Activated T-helper 1 cell treated with anti-CD3 and anti-CD28 coated beads, Interleukin-12 subunit alpha, Interleukin-12 subunit beta, Interleukin-2, Interleukin-4 antibody, amounts not matched to agents 30 ng/mL and 10 ng/mL and 1 ng/mL, durations not matched to agents 14 hours and 24 hours and 36 hours (primary cell): ENCODE measurements around the gene MNDA. TPM values are rescaled to one million over a fixed set of nuclear protein-coding genes. Genes with fewer than 3 reads are reported as not detected.

ENCODE experiments used
- DNase-seq: peaks from one replicate; pipeline ENCODE4 v3.0.0; 2021; ENCODE audit warnings: low spot score
- H3K27ac Mint-ChIP-seq: one replicate; pipeline ENCODE4 v1.8.0; 2021; ENCODE audit warnings: mild to moderate bottlenecking, mixed read lengths
- H3K27me3 Mint-ChIP-seq: one replicate; pipeline ENCODE4 v1.8.0; 2022; ENCODE audit warnings: mild to moderate bottlenecking, moderate library complexity, mixed read lengths; ENCODE audit not compliant: insufficient read depth
- H3K36me3 Mint-ChIP-seq: one replicate; pipeline ENCODE4 v1.8.0; 2021; ENCODE audit warnings: low read depth, mixed read lengths
- H3K4me1 Mint-ChIP-seq: one replicate; pipeline ENCODE4 v1.8.0; 2021; ENCODE audit warnings: low read depth, mixed read lengths
- H3K4me3 Mint-ChIP-seq: one replicate; pipeline ENCODE4 v1.8.0; 2021; ENCODE audit warnings: mild to moderate bottlenecking, moderate library complexity, mixed read lengths
- H3K9me3 Mint-ChIP-seq: one replicate; pipeline ENCODE4 v1.8.0; 2021; ENCODE audit warnings: mixed read lengths
- intact Hi-C: fragments of 100-400 bp; cut with micrococcal nuclease; formaldehyde crosslinking; loops from one replicate; pipeline ENCODE4 v1.15.1; 2024
- total RNA-seq: library from RNA; stranded (reverse); gene quantifications from 2 replicates; pipeline ENCODE4 v1.2.3, GENCODE V29; 2022

The MNDA gene
- not detected in 2 replicates for total RNA-seq

DNA sequence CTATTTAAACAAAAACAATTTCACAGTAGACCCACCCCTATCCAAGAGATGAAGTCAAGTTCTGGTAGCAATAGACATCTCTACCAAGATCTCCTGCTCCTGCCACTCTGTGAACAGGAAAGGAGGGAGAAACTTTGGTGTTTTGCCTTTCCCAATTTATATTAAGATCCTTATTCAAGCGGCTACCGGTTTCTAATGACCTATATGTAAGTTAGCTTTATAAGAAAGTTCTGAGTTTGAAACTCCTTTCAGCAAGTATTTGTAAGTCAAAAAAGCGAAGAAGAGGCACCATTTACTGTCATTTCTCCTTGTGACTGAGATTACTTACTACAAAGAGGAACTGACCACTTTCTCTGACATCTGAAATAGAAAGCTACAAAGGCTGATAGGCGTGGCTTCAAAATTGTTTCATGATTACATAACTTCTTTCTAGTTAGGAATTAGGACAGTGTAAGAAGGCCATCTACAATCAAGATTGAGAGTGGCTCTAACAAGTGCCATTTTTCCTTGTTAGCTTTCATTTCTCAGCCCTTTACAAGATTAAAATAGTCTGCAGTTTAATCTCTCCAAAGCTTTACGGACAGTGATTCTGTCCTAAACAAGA, at the start of gene MNDA:
Gene MNDA, plus strand, starts transcription at position 448 of the 604 bp plus-strand sequence. CDS start 10,803 bp downstream, outside the sequence.
- H3K36me3 Mint-ChIP-seq, result peaks cover 6% of the 10 kb centered on the region
- H3K27me3 Mint-ChIP-seq, result peaks cover 3% of the 10 kb centered on the region
- peaks cover 14% of the 10 kb centered on the region for H3K4me1 Mint-ChIP-seq
- H3K27ac Mint-ChIP-seq, result peak within 1 kb of the TSS; percentile 50
- DNase-seq, result no peak
- peaks cover 32% of the 10 kb centered on the region for H3K9me3 Mint-ChIP-seq
- H3K4me3 Mint-ChIP-seq, result no peak within 1 kb of the TSS
- intact Hi-C loops, result loop anchor here (1.0 kb wide), 2 partner anchors 12 to 178 kb away; partner anchors contain the start of gene IFI16

DNA sequence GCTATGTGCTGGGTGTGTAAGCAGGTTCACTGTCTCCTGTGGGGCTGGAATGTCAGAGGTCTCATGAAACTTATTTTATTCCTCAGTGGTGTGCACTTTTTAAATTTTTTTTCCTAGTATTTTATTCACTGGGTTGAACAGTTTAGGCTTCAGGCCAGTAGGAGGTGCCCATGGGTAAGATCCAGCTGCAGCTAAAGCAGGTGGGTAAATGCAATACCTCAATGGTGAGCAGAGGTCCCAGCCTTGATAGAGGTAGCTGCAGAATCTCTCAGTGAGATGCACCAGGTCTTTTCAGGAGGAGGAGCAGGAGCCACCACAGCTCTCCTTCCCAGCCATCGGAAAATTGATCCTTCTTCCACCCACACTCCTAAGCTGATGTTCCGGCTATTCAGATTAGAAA, 37.5 kb upstream of the MNDA start:
- Mint-ChIP-seq H3K9me3 (no peaks in the 10 kb centered on the region), H3K4me1 (no peaks in the 10 kb centered on the region), H3K4me3 (no peak overlapping the region), H3K27me3 (peaks cover 20% of the 10 kb centered on the region), H3K27ac (no peak overlapping the region), H3K36me3 (no peaks in the 10 kb centered on the region)
- intact Hi-C loops, result loop anchor here (1.0 to 10.0 kb wide), 4 partner anchors 205 to 590 kb away; no protein-coding TSS in a partner anchor
- peak; percentile 14 for DNase-seq

GRCh38 chr1:158794247-158794646, 36.9 kb upstream of the MNDA start:
- intact Hi-C loops, result loop anchor here (10.0 kb wide), 1 partner anchor 289 kb away; no protein-coding TSS in a partner anchor
- Mint-ChIP-seq H3K27ac (no peak overlapping the region), H3K4me3 (no peak overlapping the region), H3K36me3 (no peaks in the 10 kb centered on the region), H3K9me3 (no peaks in the 10 kb centered on the region), H3K4me1 (peaks cover 1% of the 10 kb centered on the region), H3K27me3 (peaks cover 22% of the 10 kb centered on the region)
- DNase-seq, result no peak

GRCh38 chr1:158798531-158798930, 32.6 kb upstream of the MNDA start:
- H3K36me3 Mint-ChIP-seq, result no peaks in the 10 kb centered on the region
- no peak for DNase-seq
- H3K4me1 Mint-ChIP-seq, result peaks cover 13% of the 10 kb centered on the region
- intact Hi-C loops, result loop anchor here (10.0 kb wide), 1 partner anchor 294 kb away; no protein-coding TSS in a partner anchor
- peaks cover 21% of the 10 kb centered on the region for H3K27me3 Mint-ChIP-seq
- H3K27ac Mint-ChIP-seq, result no peak overlapping the region
- H3K4me3 Mint-ChIP-seq, result no peak overlapping the region
- no peaks in the 10 kb centered on the region for H3K9me3 Mint-ChIP-seq

- Mint-ChIP-seq H3K4me3 (no peak overlapping the region), H3K27me3 (peaks cover 19% of the 10 kb centered on the region), H3K4me1 (peaks cover 13% of the 10 kb centered on the region), H3K9me3 (no peaks in the 10 kb centered on the region), H3K27ac (no peak overlapping the region), H3K36me3 (no peaks in the 10 kb centered on the region)
- intact Hi-C loops, result loop anchor here (1.0 to 10.0 kb wide), 2 partner anchors 20 to 295 kb away; no protein-coding TSS in a partner anchor
- no peak for DNase-seq
Observed at GRCh38 chr1:158799689-158800088, 31.5 kb upstream of the MNDA start.

- Mint-ChIP-seq H3K4me3 (no peak overlapping the region), H3K27me3 (peaks cover 22% of the 10 kb centered on the region), H3K36me3 (no peaks in the 10 kb centered on the region), H3K4me1 (peaks cover 13% of the 10 kb centered on the region), H3K27ac (no peak overlapping the region), H3K9me3 (no peaks in the 10 kb centered on the region)
- no peak for DNase-seq
- intact Hi-C loops, result no loop called here
Observed at GRCh38 chr1:158800526-158800925, 30.6 kb upstream of the MNDA start.

- H3K4me3 Mint-ChIP-seq, result no peak overlapping the region
- DNase-seq, result no peak
Observed at GRCh38 chr1:158801396-158801795, 29.8 kb upstream of the MNDA start.

GRCh38 chr1:158803678-158804077, 27.5 kb upstream of the MNDA start:
- no peak for DNase-seq
- H3K36me3 Mint-ChIP-seq, result no peaks in the 10 kb centered on the region
- intact Hi-C loops, result no loop called here
- no peaks in the 10 kb centered on the region for H3K9me3 Mint-ChIP-seq
- no peak overlapping the region for H3K27ac Mint-ChIP-seq
- H3K4me3 Mint-ChIP-seq, result no peak overlapping the region
- peaks cover 29% of the 10 kb centered on the region for H3K27me3 Mint-ChIP-seq
- peaks cover 13% of the 10 kb centered on the region for H3K4me1 Mint-ChIP-seq

More at GRCh38 chr1:158801396-158801795, 29.8 kb upstream of the MNDA start:
- intact Hi-C loops, result no loop called here
- peaks cover 23% of the 10 kb centered on the region for H3K27me3 Mint-ChIP-seq
- peaks cover 13% of the 10 kb centered on the region for H3K4me1 Mint-ChIP-seq
- no peaks in the 10 kb centered on the region for H3K36me3 Mint-ChIP-seq
- H3K9me3 Mint-ChIP-seq, result no peaks in the 10 kb centered on the region
- no peak overlapping the region for H3K27ac Mint-ChIP-seq

DNA sequence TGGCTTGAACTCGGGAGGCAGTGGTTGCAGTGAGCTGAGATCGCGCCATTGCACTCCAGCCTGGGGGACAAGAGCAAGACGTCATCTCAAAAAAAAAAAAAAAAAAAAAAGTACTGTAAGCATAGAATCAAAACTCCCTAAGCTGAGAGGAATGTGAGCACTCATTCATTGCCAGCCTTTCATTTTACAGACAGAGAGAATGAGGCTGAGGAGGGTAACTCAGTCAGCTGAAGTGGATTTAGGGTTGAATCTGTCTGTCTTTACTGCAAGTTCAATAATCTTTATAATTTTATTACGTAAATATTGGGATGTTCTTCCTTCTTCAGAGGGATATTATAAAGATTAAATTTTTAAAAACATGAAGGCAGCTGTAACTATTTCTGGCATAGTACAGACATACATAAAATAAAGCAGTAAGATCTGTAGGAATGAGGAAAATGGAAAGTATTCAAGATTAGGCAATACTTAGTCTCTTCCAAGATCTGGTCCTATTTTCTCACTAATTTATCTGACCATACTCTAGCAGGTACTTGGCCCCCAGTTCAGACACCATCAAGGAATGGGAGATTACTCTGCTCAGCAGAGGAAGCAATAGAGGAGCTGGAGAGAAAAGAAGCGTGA, 24.1 kb upstream of the MNDA start:
- H3K4me1 Mint-ChIP-seq, result no peaks in the 10 kb centered on the region
- no peak for DNase-seq
- intact Hi-C loops, result no loop called here

GRCh38 chr1:158809256-158809655, 21.9 kb upstream of the MNDA start:
- Mint-ChIP-seq H3K9me3 (no peaks in the 10 kb centered on the region), H3K27me3 (peaks cover 19% of the 10 kb centered on the region), H3K4me1 (peaks cover 5% of the 10 kb centered on the region), H3K36me3 (no peaks in the 10 kb centered on the region), H3K27ac (no peak overlapping the region), H3K4me3 (no peak overlapping the region)
- intact Hi-C loops, result no loop called here
- no peak for DNase-seq

More for the DNA sequence above, 24.1 kb upstream of the MNDA start:
- no peaks in the 10 kb centered on the region for H3K9me3 Mint-ChIP-seq
- H3K4me3 Mint-ChIP-seq, result no peak overlapping the region
- peaks cover 31% of the 10 kb centered on the region for H3K27me3 Mint-ChIP-seq
- H3K27ac Mint-ChIP-seq, result no peak overlapping the region
- H3K36me3 Mint-ChIP-seq, result no peaks in the 10 kb centered on the region

GRCh38 chr1:158809862-158810261, 21.3 kb upstream of the MNDA start:
- peaks cover 19% of the 10 kb centered on the region for H3K27me3 Mint-ChIP-seq
- no peak for DNase-seq
- no peak overlapping the region for H3K4me3 Mint-ChIP-seq
- no peak overlapping the region for H3K27ac Mint-ChIP-seq
- intact Hi-C loops, result no loop called here
- H3K36me3 Mint-ChIP-seq, result no peaks in the 10 kb centered on the region
- peaks cover 5% of the 10 kb centered on the region for H3K4me1 Mint-ChIP-seq
- H3K9me3 Mint-ChIP-seq, result no peaks in the 10 kb centered on the region

GRCh38 chr1:158810311-158810710, 20.8 kb upstream of the MNDA start:
- no peak overlapping the region for H3K27ac Mint-ChIP-seq
- H3K4me3 Mint-ChIP-seq, result no peak overlapping the region
- H3K4me1 Mint-ChIP-seq, result peaks cover 5% of the 10 kb centered on the region
- intact Hi-C loops, result no loop called here
- H3K36me3 Mint-ChIP-seq, result no peaks in the 10 kb centered on the region
- H3K27me3 Mint-ChIP-seq, result peaks cover 18% of the 10 kb centered on the region
- no peak for DNase-seq
- H3K9me3 Mint-ChIP-seq, result no peaks in the 10 kb centered on the region

GRCh38 chr1:158812336-158812735, 18.8 kb upstream of the MNDA start:
- peaks cover 1% of the 10 kb centered on the region for H3K36me3 Mint-ChIP-seq
- DNase-seq, result no peak
- H3K27me3 Mint-ChIP-seq, result peaks cover 3% of the 10 kb centered on the region
- no peak overlapping the region for H3K27ac Mint-ChIP-seq
- H3K4me1 Mint-ChIP-seq, result peaks cover 5% of the 10 kb centered on the region
- no peaks in the 10 kb centered on the region for H3K9me3 Mint-ChIP-seq
- intact Hi-C loops, result no loop called here
- H3K4me3 Mint-ChIP-seq, result no peak overlapping the region
